ENCODE measurements around the gene MXD1. TPM values are rescaled to one million over a fixed set of nuclear protein-coding genes. Genes with fewer than 3 reads are reported as not detected.

The MXD1 gene
- total RNA-seq, 1 experiment from 2014 or later = 3.7 TPM

GRCh38 chr2:69947325-69947931 lies 32.5 kb downstream of the MXD1 start:
- H3K56ac ChIP-seq (ENCODE audit: insufficient read length, low read depth, low read length) = no peak overlapping the region
- no peak overlapping the region for H2BK12ac ChIP-seq (ENCODE audit: insufficient read length, low read depth, low read length)
- Mint-ChIP-seq H3K9me3 (no peaks in the 10 kb centered on the region), H3K4me3 (no peak overlapping the region), H3K4me1 (peaks cover 7 to 8% of the 10 kb centered on the region in 2 experiments), H3K27ac (no peak overlapping the region; a peak in 1 of 7 replicates), H3K36me3 (ENCODE audit: insufficient read depth in 1 of 3, low read depth in 3 of 3) (no peaks in the 10 kb centered on the region), H3K27me3 (ENCODE audit: low read depth) (peaks cover 1% of the 10 kb centered on the region; the same call in 1 of the 2 replicates)
- no peak overlapping the region for H3T11ph ChIP-seq (ENCODE audit: low read length)
- no peak overlapping the region for H3K9ac ChIP-seq (ENCODE audit: extremely low read depth, insufficient read length, low read length)
- no peaks in the 10 kb centered on the region for H3K9me3 ChIP-seq (ENCODE audit: control insufficient read depth, low read depth, low read length)
- no peak overlapping the region for H2BK15ac ChIP-seq (ENCODE audit: low read depth, low read length)
- no peaks in the 10 kb centered on the region for H4K20me1 ChIP-seq (ENCODE audit: control insufficient read depth, insufficient read depth, insufficient read length)
- no CpG with 5 or more reads among the region's 4 CpGs for WGBS (ENCODE audit: extremely low coverage, insufficient read length, low lambda C conversion rate)
- no peak overlapping the region for H4K8ac ChIP-seq (replicated peaks; ENCODE audit: insufficient read length, low read depth, low read length)
- no peaks in the 10 kb centered on the region for H3K23me2 ChIP-seq (ENCODE audit: insufficient read length, low read depth, low read length, poor library complexity, severe bottlenecking)
- no peak overlapping the region for H3K4me2 ChIP-seq (ENCODE audit: insufficient read depth, insufficient read length, low read length)
- H3K79me2 ChIP-seq (ENCODE audit: insufficient read depth, low read length) = no peaks in the 10 kb centered on the region
- H2AK5ac ChIP-seq (ENCODE audit: insufficient read length, low read length) = no peak overlapping the region
- H3K23ac ChIP-seq (ENCODE audit: insufficient read length, low read depth, low read length) = no peak overlapping the region
- DNase-seq = no peak
- H3K27me3 ChIP-seq (ENCODE audit: insufficient read depth, low read length) = no peaks in the 10 kb centered on the region
- no peaks in the 10 kb centered on the region for H3K79me1 ChIP-seq (ENCODE audit: insufficient read depth, low read depth, low read length, poor library complexity, severe bottlenecking)
- no peak overlapping the region for H4K5ac ChIP-seq (ENCODE audit: insufficient read length, low read depth, low read length)
- H2BK120ac ChIP-seq (ENCODE audit: low read depth, low read length, poor library complexity, severe bottlenecking) = no peak overlapping the region
- H3K14ac ChIP-seq (ENCODE audit: insufficient read depth, low read length) = no peak overlapping the region
- H3K4ac ChIP-seq (ENCODE audit: low read depth, low read length) = no peak overlapping the region
- no peak overlapping the region for H2BK5ac ChIP-seq (ENCODE audit: insufficient read length, low read length)
- H2AFZ ChIP-seq (ENCODE audit: low read length) = no peak overlapping the region
- no peaks in the 10 kb centered on the region for H3K4me1 ChIP-seq (ENCODE audit: insufficient read depth, low read length)
- H2BK20ac ChIP-seq (ENCODE audit: low read depth, low read length, poor library complexity, severe bottlenecking) = no peak overlapping the region
- TF ChIP-seq CTCF (conservative IDR thresholded peaks at IDR 0.05) = no peak
- H3K18ac ChIP-seq (ENCODE audit: insufficient read length, low read depth, low read length) = no peak overlapping the region
- no peak overlapping the region for H4K91ac ChIP-seq (ENCODE audit: insufficient read length, low read depth, low read length)
- no peak overlapping the region for H3K27ac ChIP-seq (ENCODE audit: insufficient read length, low read depth, low read length)

Data from H9 (cell line).